ENCODE results near the gene TNIP2.
"Not testable (repeated sequence)": the region's sequence is repeated elsewhere in the genome, so short reads cannot be mapped to it uniquely, and the experiment has no call there.

The TNIP2 gene

GRCh38 chr4:2771264-2771663 is 15.1 kb upstream of the TNIP2 start:
- DNase-seq (ENCODE audit: low read depth, low spot score), result no peak

GRCh38 chr4:2768921-2769336 is 12.8 kb upstream of the TNIP2 start:
- DNase-seq (ENCODE audit: low read depth, low spot score), result no peak

GRCh38 chr4:2768124-2768523 is 12.0 kb upstream of the TNIP2 start:
- DNase-seq (ENCODE audit: low read depth, low spot score), result no peak

- DNase-seq (ENCODE audit: low read depth, low spot score), result no peak
Observed at GRCh38 chr4:2767705-2768074, 11.6 kb upstream of the TNIP2 start.

- no peak for DNase-seq (ENCODE audit: low read depth, low spot score)
Observed at GRCh38 chr4:2767046-2767704, 11.0 kb upstream of the TNIP2 start.

GRCh38 chr4:2765832-2766526 is 9.8 kb upstream of the TNIP2 start:
- no peak for DNase-seq (ENCODE audit: low read depth, low spot score)

- DNase-seq (ENCODE audit: low read depth, low spot score), result no peak
Observed at GRCh38 chr4:2763511-2763967, 7.4 kb upstream of the TNIP2 start.

- not testable (repeated sequence) for DNase-seq (ENCODE audit: low read depth, low spot score)
Observed at GRCh38 chr4:2762486-2763370, 6.6 kb upstream of the TNIP2 start.

- no peak for DNase-seq (ENCODE audit: low read depth, low spot score)
Observed at GRCh38 chr4:2762048-2762447, 5.9 kb upstream of the TNIP2 start.

- no peak for DNase-seq (ENCODE audit: low read depth, low spot score)
Observed at GRCh38 chr4:2761035-2761923, 5.1 kb upstream of the TNIP2 start.

GRCh38 chr4:2757426-2757825 is 1.3 kb upstream of the TNIP2 start:
- DNase-seq (ENCODE audit: low read depth, low spot score), result no peak

- no peak for DNase-seq (ENCODE audit: low read depth, low spot score)
Observed at GRCh38 chr4:2756691-2757350, 685 bp upstream of the TNIP2 start.

GRCh38 chr4:2754848-2755819 is 1.0 kb downstream of the TNIP2 start:
- DNase-seq (ENCODE audit: low read depth, low spot score), result no peak

GRCh38 chr4:2753436-2753835 is 2.7 kb downstream of the TNIP2 start:
- DNase-seq (ENCODE audit: low read depth, low spot score), result no peak

- no peak for DNase-seq (ENCODE audit: low read depth, low spot score)
Observed at GRCh38 chr4:2750719-2751605, 5.2 kb downstream of the TNIP2 start.

- no peak for DNase-seq (ENCODE audit: low read depth, low spot score)
Observed at GRCh38 chr4:2746891-2747695, 9.0 kb downstream of the TNIP2 start.

GRCh38 chr4:2745981-2746806 is 9.9 kb downstream of the TNIP2 start:
- no peak for DNase-seq (ENCODE audit: low read depth, low spot score)
